HG02981 (cell line): Measurements from ENCODE around the gene PCSK6.
A peak's percentile ranks its signal among the peaks of the same experiment; 100 is the strongest.

Experiments used
- ATAC-seq: cut with Tn5 transposase; IDR thresholded peaks from one replicate; pipeline ENCODE4 v1.9.1; 2021; ENCODE audit warnings: mild to moderate bottlenecking, moderate library complexity; ENCODE audit not compliant: unreplicated experiment

PCSK6 gene

DNA sequence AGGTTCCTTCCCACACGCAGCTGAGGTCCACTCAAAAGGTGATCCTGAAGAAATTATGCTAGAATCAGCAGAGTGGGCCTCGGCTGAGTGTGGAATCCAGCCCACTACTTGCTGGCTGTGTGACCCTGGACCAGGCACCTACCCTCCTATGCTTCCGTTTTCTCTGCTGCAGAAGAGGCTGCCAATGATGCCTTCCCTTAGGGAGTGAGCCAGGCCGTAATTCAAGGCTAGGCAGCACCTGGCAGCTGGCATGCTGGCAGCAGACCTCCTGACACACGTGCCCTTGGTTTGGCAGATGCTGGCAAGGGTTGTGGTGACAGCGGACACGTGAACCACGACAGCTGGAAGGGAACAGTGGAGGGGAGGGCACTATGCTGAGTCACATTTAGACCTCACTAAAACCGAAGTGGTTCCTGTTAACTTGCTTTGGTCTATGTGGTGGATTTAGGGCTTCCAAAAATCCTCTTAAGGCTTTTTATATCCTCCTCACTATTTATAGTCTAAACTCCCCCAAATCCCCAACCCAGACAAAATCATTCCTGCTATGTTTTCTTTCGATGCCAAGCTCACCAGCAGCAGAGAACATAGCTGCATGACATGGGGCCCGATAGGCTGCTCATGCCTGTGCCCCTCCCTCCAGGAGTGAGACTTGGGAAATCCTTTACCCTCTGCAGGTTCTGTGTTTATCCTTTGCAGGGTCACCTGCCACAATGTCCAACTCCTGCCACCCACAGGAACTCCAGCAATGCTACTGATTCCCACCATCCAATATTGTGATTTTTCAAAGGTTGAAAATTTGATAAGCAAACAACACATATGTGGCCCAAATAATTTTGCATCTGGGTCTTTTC lies 10.6 kb upstream of the PCSK6 start:
- ATAC-seq, result peak; percentile 73

DNA sequence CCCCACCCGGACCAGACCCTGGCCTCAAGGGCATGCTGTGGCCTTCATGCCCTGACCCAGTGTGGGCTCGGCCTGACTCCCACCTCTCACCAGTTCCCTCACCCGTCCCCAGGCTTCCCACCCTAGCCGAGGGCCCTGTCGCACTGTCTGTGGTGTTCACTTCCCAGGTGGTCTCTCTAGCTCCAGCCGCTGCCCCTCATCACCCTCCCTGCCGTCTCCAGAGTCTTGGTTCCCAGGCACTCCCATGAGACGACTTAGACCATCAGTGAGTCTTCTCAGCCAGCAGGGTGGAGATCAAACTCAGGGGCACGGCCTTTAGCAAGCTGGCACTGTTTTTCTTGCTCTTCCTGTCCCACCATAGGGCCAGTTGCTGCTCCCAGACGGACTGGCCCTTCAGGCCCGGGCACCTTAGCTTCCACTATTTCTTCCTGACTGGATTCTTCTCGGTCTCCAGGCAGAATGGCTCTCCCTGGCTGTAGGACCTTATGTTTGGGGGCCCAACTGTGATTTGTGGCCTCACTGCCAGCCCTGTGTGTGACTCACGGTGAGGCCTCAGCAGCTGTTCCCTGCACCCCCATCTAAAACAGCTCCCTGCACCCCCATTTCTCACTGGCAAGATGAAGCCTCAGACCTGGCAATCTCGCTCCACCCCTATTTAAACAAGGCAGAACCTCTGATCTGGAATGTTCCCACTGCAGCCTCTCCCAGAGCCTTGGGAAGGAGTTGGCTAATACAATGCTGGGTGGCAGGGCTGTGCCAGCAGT lies 9.4 kb upstream of the PCSK6 start:
- ATAC-seq, result no peak

DNA sequence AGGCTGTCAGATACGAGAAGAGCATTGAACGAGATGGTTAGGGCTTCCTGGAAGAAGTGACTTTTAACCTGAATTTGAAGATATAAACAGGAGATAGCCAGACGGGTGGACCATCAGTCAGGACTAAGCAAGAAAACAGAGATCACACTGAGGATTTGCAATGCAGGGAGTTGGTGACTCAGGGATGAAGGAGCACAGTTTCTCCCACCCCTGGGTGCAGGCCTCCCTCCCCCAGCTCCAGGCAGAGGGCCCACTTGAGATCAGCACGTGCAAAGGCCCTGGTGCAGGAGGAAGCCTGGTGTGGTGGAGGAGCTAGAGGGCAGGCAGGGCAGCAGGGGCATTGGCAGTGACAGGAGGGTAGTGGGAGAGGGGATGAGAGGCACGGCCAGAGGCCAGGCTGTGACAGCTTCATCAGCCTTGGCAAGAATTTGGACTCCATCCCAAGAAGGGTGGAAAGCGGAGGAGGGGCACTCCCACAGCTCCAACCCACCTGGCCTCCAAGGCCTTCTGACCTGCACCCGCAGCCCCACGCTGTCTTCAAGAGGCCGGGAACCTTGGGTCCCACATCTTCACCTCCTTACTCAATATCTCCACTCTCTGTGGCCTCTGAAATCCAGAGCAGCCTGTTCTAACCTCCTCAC lies 8.7 kb upstream of the PCSK6 start:
- ATAC-seq, result no peak

DNA sequence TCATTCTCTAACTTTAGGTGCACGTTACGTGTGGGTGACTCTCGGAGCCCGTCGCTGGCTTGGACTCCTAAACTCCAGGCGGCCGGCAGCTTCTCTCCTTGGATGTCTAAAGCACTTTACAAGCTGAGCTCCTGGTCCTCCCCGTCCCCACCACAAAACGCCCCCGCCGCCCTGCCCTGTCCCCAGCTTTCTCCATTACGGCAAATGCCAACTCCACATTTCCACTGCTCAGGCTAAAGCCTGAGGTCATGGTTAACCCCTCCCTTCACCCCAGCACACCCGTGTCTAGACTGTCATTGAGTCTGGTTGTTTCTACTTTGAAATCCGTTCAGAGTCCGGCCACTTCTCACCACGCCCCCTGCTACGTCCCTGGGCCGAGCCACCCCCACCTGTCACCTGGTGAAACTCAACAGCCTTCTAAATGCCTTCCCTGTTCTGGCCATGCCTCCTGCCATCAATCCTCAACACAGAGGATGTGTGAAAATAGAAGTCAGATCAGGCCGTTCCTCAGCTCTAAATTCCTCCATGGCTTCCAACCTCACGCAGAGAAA lies 8.1 kb upstream of the PCSK6 start:
- ATAC-seq, result no peak

DNA sequence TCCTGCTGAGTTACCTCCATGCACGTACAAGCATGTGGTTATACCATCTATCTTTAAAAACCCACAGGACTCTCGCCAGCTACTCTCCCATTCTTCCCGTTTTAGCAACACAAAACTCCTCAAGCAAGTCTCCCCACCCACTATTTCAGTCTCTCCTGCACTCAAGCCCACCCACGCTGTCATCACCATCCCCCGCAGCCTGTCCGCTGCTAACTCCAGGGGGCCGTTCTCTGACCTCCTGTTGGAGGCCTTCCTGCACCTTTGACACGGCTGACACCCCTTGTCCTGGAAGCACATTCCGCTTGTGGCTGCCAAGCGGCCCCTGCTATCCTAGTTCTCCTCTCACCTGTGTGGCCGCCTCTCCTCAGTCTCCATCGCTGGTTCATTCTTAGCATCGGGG lies 7.5 kb upstream of the PCSK6 start:
- no peak for ATAC-seq

DNA sequence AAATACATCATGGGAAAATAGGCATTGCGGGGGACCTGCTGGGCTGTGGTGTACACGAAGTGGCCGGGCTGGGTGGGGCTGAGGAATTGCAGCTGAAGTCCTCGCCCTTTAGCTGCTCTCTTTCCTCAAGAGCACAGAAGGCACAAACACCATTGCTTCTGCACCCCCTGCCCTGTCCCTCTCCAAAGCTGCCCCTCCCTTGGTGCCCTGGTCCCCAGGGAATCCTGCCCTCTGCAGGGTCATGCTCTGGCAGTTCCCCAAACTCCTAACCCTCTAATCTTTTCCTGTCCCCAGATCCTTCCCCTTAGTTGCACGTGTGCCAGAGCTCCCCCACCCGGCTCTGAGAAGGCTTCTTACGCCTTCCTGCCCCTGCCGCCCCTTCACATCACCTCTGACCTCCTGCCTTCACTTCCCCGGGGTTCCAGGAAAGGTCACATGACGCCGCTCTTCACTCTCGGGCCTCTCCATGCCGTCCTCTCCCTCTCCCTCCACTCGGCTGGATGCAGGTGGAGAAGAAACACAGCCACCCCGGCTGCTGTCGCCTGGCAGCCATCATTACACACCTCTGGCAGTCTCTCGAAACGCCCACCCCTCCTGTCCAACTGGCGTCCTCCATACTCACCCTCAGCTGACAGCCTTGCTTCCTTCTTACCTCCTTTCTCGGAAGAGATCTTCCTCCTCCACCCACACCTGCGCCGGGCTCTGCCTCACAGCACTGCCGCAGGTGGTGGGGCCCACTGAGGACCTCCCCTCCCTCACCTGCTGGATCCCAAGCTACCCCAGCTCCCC lies 6.9 kb upstream of the PCSK6 start:
- no peak for ATAC-seq

DNA sequence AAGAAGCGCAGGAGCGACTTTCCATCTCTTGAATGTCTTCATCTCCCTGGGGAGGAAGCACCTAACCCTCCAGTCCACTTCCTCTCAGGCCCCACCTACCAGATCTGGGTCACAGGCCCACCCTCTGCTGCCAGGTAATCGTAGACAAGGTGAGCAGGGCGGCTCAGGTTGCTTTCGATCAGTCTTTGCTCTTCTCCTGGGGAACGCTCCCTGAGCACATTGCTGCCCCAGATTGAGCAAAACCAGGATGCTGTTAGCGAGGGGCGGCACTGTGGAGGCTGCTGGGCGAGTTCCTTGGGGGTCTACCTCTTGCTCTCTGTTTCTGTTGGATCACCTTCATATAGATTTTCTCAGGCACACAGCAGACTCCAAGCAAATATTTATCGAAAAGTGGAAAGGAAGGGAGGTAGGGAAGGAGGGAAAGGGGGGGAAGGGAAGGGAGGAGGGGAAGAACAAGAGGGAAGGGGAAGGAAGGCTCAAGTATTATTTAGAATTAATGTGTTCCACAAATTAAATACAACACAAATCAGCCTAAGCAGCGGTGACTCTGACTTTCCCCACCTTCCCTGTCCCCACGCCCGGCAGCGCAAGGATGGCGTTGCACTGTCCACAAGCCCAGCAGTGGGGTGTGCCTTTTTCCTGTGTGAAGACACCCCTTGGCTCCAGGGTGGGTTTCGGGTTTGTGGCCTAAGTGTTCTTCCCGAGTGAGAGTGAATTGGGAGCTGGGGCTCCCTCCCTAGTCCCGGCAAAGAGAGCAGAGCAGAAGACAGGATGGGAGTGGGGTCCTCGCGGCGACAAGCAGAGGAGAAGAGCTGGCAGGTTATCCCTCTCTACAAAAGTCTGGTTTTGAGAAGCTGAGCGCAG lies 6.1 kb upstream of the PCSK6 start:
- no peak for ATAC-seq

DNA sequence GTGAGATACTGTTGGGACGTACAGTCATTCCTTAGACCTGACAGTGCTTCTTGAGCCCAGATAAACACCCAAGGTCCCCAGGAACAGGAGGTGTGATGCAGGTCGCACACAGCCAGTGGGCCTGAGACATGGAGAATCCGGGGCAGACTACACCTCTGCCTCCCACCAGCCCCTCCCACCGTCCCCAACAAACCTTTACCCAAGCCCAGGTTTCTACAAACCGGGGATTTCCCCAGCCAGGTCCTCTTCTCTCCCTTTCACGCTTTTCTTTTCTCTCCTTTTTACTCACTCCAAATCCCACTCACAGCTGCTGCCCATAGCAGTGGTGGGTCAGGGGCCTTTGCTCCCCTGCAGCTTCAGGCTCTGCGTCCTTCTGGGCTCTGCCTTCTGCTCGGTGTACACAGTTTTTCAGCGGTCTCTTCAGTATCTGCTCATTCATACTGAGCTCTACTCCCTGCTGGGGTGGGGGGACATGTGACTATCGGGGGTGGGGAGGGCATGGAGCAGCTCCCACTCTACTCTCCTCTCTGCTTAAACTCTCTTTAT lies 4.8 kb upstream of the PCSK6 start:
- no peak for ATAC-seq

DNA sequence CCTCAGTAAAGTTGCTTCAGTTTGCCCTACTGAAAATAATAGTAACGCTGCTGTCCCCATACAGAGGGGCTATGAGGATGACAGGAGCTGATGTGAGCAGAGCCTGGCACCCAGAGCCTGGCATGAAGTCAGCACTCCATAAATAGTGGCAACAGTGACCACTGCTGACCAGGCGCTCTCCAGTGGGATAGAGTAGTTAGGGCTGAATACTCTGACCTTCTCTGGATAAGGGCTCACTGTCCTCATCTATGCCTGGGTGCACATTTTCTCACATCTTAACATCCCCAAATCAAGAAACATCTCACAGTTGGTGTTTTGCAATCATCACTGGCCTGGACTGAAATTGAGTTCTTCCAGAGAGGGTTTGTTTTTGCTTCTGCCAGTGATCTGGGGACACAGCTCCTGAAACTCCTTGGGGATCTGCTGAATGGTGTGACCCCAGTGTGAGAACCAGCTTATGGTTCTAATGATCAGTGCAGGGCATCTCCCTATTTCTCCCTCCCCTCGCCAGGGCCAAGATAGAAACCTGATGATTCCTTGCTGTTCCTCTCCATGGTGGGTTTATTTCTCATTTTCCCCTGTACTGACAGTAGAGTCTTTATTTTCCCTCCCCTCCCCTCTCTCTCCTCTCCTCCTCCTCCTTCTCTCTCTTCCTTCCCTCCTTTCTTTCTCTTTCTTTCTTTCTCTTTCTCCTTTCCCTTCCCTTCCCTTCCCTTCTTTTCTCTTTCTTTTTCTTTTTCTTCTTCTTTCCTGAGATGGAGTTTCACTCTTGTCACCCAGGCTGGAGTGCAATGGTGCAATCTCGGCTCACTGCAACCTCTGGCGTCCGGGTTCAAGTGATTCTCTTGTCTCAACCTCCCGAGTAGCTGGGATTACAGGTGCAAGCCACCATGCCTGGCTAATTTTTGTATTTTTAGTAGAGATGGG lies 3.5 kb upstream of the PCSK6 start:
- no peak for ATAC-seq

DNA sequence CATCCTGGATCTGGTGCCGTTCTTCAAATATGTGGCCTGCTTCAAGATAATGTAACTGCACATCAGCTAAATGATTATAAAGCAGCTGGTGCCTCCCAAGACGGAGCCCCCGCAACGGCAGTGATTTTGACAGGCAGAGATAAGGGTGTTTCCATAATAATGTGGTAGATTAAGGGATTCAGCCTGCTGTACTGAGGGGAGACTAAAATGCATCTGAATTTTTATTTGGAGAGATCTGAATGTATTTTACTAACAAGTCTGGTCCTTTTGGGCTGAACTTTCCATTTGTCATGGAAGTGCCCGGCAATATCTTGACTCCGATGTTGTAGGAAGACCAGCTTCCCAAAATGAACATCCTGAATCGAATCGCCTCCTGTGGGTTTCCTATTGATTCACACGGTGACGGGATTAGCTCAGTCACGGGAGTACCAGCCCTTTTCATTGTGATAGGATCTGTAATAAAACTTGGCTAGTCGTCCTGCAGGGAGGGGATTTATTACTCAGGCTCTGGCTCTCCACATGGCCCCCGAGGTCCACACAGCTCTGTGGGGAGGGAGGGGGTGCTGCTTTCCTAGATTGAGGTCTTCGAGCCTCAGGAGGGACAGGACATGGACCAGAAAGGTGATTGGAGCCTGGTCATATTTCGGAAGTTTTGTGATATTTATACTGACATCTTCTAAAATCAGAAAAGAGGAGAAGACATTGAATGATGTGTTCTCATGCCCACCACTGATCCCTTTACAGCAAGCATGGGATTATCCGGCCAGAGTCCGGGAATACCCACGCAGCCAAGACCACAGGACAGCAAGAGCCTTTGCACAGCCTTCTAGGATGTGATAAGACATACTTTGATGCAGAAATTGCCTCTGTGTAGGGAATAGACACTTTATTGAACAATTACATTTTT lies 2.5 kb upstream of the PCSK6 start:
- ATAC-seq, result no peak

DNA sequence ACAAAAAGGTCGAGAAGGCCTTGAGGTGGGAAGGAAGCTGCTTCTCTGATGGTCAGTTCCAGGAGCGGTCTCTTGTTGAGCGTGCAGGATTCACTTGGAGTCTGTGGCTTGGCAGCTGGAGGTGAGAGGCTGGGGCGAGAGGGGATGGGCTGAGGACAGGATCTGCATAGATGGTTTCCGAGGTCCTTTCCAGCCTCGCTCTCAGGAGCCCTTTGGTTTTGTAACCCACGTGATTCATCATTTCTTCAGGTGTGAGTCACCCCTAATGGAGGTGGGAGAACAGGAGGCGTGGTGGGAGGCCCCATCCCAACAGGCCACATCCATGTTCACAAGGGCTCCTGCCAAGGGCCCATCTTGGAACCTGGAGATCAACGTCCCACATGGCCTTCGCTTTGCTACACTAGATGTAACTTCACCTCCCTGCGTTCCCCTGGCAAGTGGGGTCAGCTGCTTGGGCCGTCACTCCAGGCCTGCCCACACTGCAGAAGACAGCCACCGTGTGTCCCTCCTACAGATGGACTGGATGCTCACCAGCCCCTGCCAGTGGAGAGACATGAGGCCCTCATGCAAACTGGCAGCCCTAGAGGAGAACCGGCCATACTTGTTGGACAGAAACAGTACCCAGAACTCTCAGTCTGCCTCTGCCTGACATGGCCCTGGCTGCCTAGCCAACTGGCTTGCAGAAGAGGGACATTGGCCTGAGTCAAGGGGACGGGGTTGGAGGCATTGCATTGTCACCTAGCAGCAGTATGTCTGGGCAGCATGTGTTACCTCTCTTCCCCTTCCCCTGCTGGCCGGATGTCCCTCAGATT lies 1.6 kb upstream of the PCSK6 start:
- ATAC-seq, result no peak

DNA sequence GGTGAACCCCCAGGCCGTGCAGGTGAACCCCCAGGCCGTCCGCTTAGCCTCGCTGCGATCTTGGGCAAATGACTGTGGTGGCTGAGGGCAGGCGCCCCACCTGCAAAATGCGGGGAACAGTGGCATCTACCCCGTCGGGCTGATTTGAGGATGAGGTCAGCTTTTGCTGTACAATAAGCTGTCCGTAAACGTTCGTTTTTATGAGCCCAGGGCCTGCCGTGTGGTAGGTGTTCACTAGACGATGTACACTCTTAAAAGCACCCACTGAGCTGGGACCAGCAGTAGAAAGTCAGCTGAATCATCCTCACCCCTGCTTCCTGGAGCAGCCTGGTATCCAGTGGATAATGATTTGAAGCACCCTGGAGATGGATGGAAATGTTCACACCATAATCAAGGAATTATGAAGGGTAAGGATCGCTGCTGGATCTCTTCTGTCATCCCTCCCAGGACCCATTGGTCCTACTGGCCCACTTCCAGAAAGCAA lies 943 bp upstream of the PCSK6 start:
- no peak for ATAC-seq

DNA sequence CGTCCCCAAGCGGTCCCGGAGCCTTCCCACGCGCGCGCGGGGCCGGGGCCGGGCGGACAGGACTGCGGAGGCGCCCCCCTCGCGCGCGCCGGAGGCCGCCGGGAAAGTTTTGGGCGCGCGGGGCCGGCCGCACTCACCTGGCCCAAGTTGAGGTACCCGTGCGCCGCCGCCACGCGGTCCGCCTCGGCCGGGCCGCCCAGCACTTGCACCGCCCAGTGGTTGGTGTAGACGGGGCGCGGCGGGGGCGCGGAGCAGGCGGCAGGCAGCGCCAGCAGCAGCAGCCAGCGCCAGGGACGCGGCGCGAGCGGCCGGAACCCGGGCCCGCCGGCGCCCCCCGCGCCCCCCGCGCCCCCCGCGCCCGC lies 289 bp downstream of the PCSK6 start:
- no peak for ATAC-seq

DNA sequence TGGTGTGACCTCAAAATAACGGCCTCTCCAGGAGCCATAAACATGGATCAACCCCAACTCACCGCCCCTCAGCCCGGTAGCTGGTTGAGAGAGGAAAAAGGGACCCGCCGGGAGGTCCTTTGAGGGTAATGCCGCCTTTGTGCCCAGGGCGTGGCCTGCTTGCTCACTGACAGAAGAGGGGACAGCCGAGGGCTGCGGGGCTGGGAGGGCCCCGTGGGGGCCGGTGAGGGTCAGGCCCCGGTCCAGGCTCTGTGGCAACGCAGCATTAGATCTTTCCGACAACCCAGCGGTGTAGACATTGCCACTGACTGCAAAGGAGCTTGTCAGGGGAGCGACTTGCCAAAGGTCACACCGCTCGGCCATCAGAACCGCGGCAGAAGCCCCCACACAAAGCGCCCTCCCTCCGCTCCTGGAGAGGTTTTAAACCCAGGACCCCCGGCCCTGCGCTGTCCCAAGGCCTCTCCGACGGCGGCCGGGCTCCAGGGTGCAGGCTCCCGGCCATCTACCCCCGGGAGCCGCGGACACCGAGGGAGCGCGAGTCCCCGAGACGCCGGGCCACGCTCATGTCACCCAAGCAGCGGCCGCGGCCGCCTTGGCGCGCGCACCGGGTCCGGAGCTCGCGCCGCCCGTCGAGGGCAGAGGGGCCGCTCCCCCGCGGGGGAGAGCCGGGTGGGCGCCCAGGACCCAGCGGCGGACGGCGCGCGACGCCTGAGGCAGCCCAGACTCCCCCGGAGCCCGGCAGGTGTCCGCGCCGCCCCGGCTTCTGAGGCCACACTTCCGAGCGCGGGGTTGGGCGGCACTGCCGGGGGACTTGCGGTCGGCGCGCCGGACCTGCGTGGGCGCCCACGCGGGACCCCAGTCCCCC lies 975 bp downstream of the PCSK6 start:
- no peak for ATAC-seq

DNA sequence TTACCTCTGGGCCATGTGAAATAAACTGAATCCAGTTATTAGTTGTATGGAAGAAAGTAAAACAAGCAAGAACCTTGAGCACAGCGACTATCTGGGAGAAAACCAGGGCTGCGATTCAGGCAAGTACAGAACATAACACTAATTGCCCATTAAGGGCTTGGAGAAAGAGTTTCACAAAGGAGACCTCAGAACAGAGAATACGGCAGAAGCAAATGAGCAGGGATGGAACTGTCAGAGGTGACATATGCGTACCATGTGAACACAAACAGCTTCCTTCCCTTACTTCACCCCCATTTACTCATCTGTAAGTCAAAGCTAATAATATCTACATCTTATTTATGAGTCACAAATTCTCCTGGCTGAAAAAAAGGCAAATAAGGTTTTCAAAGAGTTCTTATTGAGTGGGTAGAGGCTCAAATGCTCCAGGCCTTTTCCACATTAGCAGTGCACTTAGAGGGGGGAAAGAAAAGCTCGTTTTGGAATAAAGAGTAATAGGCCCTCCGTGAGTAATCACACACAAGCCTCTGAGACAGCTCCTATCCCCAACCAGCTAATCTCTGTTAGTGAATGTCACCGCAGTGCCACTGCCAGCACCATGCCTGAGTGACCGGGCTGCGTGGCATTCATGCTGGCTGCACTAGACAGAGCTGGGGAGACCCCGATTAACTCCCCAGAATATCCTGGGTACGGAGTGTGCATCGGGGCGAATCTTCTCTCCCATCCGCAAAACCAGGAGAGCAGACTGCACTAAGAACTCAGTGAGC lies 2.6 kb downstream of the PCSK6 start:
- no peak for ATAC-seq
